HG02840 (cell line): ENCODE data around the gene ERC2.

Source experiments
- ATAC-seq: cut with Tn5 transposase; IDR thresholded peaks from one replicate; pipeline ENCODE4 v1.9.1; 2021; ENCODE audit warnings: mild to moderate bottlenecking, moderate library complexity, moderate number of reproducible peaks; ENCODE audit not compliant: unreplicated experiment, low FRiP score

Gene ERC2

GRCh38 chr3:55904716-55905115, 563.6 kb downstream of the ERC2 start:
- no peak for ATAC-seq

GRCh38 chr3:55903680-55904079, 564.6 kb downstream of the ERC2 start:
- ATAC-seq: no peak

GRCh38 chr3:55902221-55902900, 565.9 kb downstream of the ERC2 start:
- no peak for ATAC-seq

GRCh38 chr3:55899887-55900286, 568.4 kb downstream of the ERC2 start:
- ATAC-seq: no peak

GRCh38 chr3:55897573-55898224, 570.6 kb downstream of the ERC2 start:
- no peak for ATAC-seq

GRCh38 chr3:55895897-55896566, 572.2 kb downstream of the ERC2 start:
- ATAC-seq: no peak

- ATAC-seq: no peak
These were observed 573.7 kb downstream of the ERC2 start for GRCh38 chr3:55894605-55895004.

- no peak for ATAC-seq
These were observed 575.1 kb downstream of the ERC2 start for GRCh38 chr3:55893045-55893664.

- ATAC-seq: no peak
These were observed 577.2 kb downstream of the ERC2 start for GRCh38 chr3:55891106-55891505.

- no peak for ATAC-seq
These were observed 579.9 kb downstream of the ERC2 start for GRCh38 chr3:55888282-55888885.

GRCh38 chr3:55885721-55886120, 582.5 kb downstream of the ERC2 start:
- ATAC-seq: no peak

- ATAC-seq: no peak
These were observed 583.6 kb downstream of the ERC2 start for GRCh38 chr3:55884491-55885285.

GRCh38 chr3:55884066-55884465, 584.2 kb downstream of the ERC2 start:
- no peak for ATAC-seq

GRCh38 chr3:55882006-55882405, 586.3 kb downstream of the ERC2 start:
- ATAC-seq: no peak

GRCh38 chr3:55880357-55880756, 587.9 kb downstream of the ERC2 start:
- ATAC-seq: no peak

- ATAC-seq: no peak
These were observed 588.4 kb downstream of the ERC2 start for GRCh38 chr3:55879901-55880331.

GRCh38 chr3:55877703-55878102, 590.6 kb downstream of the ERC2 start:
- ATAC-seq: no peak

GRCh38 chr3:55876560-55876959, 591.7 kb downstream of the ERC2 start:
- no peak for ATAC-seq

GRCh38 chr3:55875113-55875512, 593.2 kb downstream of the ERC2 start:
- ATAC-seq: no peak
